IMR-90 (cell line): Measurements from ENCODE around the gene PEX5L.

ENCODE experiments used
- BHLHE40 ChIP-seq: fragments of 150-350 bp; IDR thresholded peaks from 2 replicates; pipeline ENCODE4 v1.6.1; 2016; ENCODE audit warnings: mild to moderate bottlenecking, low read depth, low read length
- CTCF ChIP-seq: conservative IDR thresholded peaks from 2 replicates; pipeline ENCODE4 v1.5.1; 2012; ENCODE audit warnings: mild to moderate bottlenecking, low read depth, low read length, improper control_type of control experiment
- MAFK ChIP-seq: IDR thresholded peaks from 2 replicates; pipeline ENCODE4 v1.6.1; 2012; ENCODE audit warnings: low read depth, low read length, improper control_type of control experiment
- MXI1 ChIP-seq: IDR thresholded peaks from 2 replicates; pipeline ENCODE4 v1.6.1; 2012; ENCODE audit warnings: low read depth, mild to moderate bottlenecking, low read length, moderate library complexity, borderline replicate concordance
- POLR2A ChIP-seq: IDR thresholded peaks from 2 replicates; pipeline ENCODE4 v1.6.1; 2012; ENCODE audit warnings: mild to moderate bottlenecking, low read depth, low read length
- SMC3 ChIP-seq: fragments of 150-350 bp; IDR thresholded peaks from 2 replicates; pipeline ENCODE4 v1.6.1; 2016; ENCODE audit warnings: low read depth, mild to moderate bottlenecking, antibody characterized with exemption, low read length, moderate library complexity
- USF2 ChIP-seq: fragments of 150-350 bp; IDR thresholded peaks from 2 replicates; pipeline ENCODE4 v1.6.1; 2017; ENCODE audit warnings: mild to moderate bottlenecking, antibody characterized with exemption, low read length, low read depth

GRCh38 chr3:179902061-179902460 lies 134.7 kb downstream of the PEX5L start:
- TF ChIP-seq BHLHE40 (no peak), POLR2A (no peak), CTCF (no peak), USF2 (no peak), SMC3 (no peak), MAFK (no peak), MXI1 (no peak)
